Natural killer cell (primary cell): Measurements from ENCODE around the gene GRAMD2B. TPM values are rescaled to one million over a fixed set of nuclear protein-coding genes. Genes with fewer than 3 reads are reported as not detected.
"Not testable (repeated sequence)": the region's sequence is repeated elsewhere in the genome, so short reads cannot be mapped to it uniquely, and the experiment has no call there.

Experiments
- ATAC-seq, 3 donors: fragments of 150-1000 bp in 2 of 3; fragments of 200-7000 bp in 1 of 3; cut with Tn5 transposase; 1 replicate in 1 of 3; 2 replicates in 2 of 3; pipeline ENCODE4 v1.10.0; 2021; ENCODE audit warnings: mild to moderate bottlenecking in 2 of 3, moderate library complexity in 2 of 3
- DNase-seq, 2 donors: peaks; one replicate each; pipeline versions ENCODE4 v3.0.0 to v3.0.0-alpha.2; 2013 to 2021; ENCODE audit warnings: mixed read lengths in 1 of 2
- H3K27ac ChIP-seq: one replicate; pipeline ENCODE4 v1.5.1; 2013; ENCODE audit warnings: mild to moderate bottlenecking, low read length
- H3K27me3 ChIP-seq: one replicate; pipeline ENCODE4 v1.6.1; 2013; ENCODE audit warnings: low read length; ENCODE audit not compliant: control insufficient read depth, insufficient read depth
- H3K36me3 ChIP-seq: one replicate; pipeline ENCODE4 v1.6.1; 2013; ENCODE audit warnings: low read length; ENCODE audit not compliant: control insufficient read depth, insufficient read depth
- H3K4me1 ChIP-seq: one replicate; pipeline ENCODE4 v1.6.1; 2013; ENCODE audit warnings: low read length; ENCODE audit not compliant: control insufficient read depth, insufficient read depth
- H3K4me3 ChIP-seq: one replicate; pipeline ENCODE4 v1.5.1; 2013; ENCODE audit warnings: low read length
- H3K9me3 ChIP-seq: one replicate; pipeline ENCODE4 v1.6.1; 2013; ENCODE audit warnings: low read length; ENCODE audit not compliant: control insufficient read depth, insufficient read depth
- H3K27ac Mint-ChIP-seq, 2 donors: one replicate each; pipeline ENCODE4 v1.8.0; 2022; ENCODE audit warnings: mild to moderate bottlenecking in 2 of 2, mixed read lengths in 2 of 2, moderate library complexity in 1 of 2
- H3K27me3 Mint-ChIP-seq, 2 donors: one replicate each; pipeline ENCODE4 v1.8.0; 2022; ENCODE audit warnings: low read depth in 2 of 2, mixed read lengths in 2 of 2
- H3K36me3 Mint-ChIP-seq: one replicate; pipeline ENCODE4 v1.8.0; 2022; ENCODE audit warnings: mixed read lengths
- H3K4me1 Mint-ChIP-seq, 2 donors: one replicate each; pipeline ENCODE4 v1.8.0; 2022; ENCODE audit warnings: mixed read lengths in 2 of 2
- H3K4me3 Mint-ChIP-seq: one replicate; pipeline ENCODE4 v1.8.0; 2022; ENCODE audit warnings: mild to moderate bottlenecking, moderate library complexity, mixed read lengths
- H3K9me3 Mint-ChIP-seq, 2 donors: one replicate each; pipeline ENCODE4 v1.8.0; 2022; ENCODE audit warnings: mixed read lengths in 2 of 2
- WGBS: methylation state at CpG from one replicate; pipeline ENCODE4 v1.1.7; 2013; ENCODE audit warnings: missing lambda C conversion rate; ENCODE audit not compliant: insufficient coverage; 5-methylcytosine and 5-hydroxymethylcytosine counted together
- intact Hi-C: fragments of 100-400 bp; cut with micrococcal nuclease; formaldehyde crosslinking; loops from one replicate; pipeline ENCODE4 v1.14.2; 2022
- total RNA-seq, 4 donors: library from RNA; stranded (reverse); fragments of 120-200 nt in 1 of 4; gene quantifications; one replicate each; pipeline versions ENCODE4 v1.2.3 to v1.2.4, GENCODE V29; 2013 to 2022
- TF ChIP-seq, protein P1 (sequence below): fragments of 200-600 bp; IDR thresholded peaks from one replicate; pipeline ENCODE4 v1.8.0; 2022; ENCODE audit warnings: antibody characterized with exemption

The GRAMD2B gene
- total RNA-seq, 3 donors from 2014 or later (not counting 1 experiment from before 2014, with no cell fraction given) = 9.2 to 15.4 (median 10.0) TPM

DNA sequence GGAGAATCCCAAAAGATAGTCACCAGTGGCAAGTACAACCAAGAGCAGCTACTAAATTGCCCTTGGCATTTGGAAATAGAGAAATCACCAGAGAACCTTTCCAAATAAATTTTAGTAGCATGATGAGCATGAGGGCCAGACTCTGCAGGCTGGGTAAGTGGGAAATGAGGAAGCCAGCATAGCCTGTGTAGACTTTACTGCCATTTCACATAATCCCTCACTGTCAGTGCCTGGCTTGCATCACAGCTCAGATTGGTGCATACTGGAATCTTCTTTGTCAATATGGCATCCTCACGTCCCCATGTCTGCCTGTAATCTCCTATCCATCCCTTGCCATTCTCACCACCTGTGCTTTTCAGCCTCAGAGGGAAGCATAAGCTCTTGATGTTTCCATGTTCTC lies 14.5 kb downstream of the GRAMD2B start:
- Histone ChIP-seq H3K27me3 (no peaks in the 10 kb centered on the region), H3K4me1 (peaks cover 4% of the 10 kb centered on the region), H3K9me3 (no peaks in the 10 kb centered on the region), H3K4me3 (no peak overlapping the region), H3K36me3 (no peaks in the 10 kb centered on the region), H3K27ac (peak overlapping the region; percentile 22)
- peak overlapping the region; percentile 69 to 89 for H3K27ac Mint-ChIP-seq
- WGBS = 80% methylated on average over 1 of the region's 1 CpG
- no peak for DNase-seq
- intact Hi-C loops = no loop called here
- H3K27me3 Mint-ChIP-seq = no peaks in the 10 kb centered on the region
- no peaks in the 10 kb centered on the region for H3K36me3 Mint-ChIP-seq
- H3K4me3 Mint-ChIP-seq = no peak overlapping the region
- H3K9me3 Mint-ChIP-seq = no peaks in the 10 kb centered on the region
- ATAC-seq = peak in 1 of 3 donors; percentile 27
- peaks cover 23 to 26% of the 10 kb centered on the region in 2 donors for H3K4me1 Mint-ChIP-seq
- TF ChIP-seq, protein P1, sequence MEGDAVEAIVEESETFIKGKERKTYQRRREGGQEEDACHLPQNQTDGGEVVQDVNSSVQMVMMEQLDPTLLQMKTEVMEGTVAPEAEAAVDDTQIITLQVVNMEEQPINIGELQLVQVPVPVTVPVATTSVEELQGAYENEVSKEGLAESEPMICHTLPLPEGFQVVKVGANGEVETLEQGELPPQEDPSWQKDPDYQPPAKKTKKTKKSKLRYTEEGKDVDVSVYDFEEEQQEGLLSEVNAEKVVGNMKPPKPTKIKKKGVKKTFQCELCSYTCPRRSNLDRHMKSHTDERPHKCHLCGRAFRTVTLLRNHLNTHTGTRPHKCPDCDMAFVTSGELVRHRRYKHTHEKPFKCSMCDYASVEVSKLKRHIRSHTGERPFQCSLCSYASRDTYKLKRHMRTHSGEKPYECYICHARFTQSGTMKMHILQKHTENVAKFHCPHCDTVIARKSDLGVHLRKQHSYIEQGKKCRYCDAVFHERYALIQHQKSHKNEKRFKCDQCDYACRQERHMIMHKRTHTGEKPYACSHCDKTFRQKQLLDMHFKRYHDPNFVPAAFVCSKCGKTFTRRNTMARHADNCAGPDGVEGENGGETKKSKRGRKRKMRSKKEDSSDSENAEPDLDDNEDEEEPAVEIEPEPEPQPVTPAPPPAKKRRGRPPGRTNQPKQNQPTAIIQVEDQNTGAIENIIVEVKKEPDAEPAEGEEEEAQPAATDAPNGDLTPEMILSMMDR = no peak

DNA sequence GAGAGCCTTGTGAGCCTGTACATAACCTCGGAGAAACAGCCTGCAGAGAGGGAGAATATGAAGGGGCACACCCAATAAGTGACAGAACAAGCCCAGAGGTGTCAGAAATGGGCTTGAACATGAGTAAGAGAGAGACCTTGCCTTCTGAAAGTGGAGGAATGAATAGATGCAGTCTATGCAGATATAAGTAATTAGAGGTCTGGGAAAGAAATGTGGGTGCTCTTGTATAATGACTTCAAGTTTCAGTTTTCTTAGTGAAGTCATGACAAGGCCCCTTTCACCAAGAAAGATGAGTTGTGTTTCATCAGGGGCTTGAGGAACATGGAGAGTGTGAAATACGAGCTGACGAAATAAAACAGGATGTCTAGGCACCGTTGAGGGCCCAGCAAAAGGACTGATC lies 15.1 kb downstream of the GRAMD2B start:
- Histone ChIP-seq H3K36me3 (no peaks in the 10 kb centered on the region), H3K4me1 (peaks cover 4% of the 10 kb centered on the region), H3K9me3 (no peaks in the 10 kb centered on the region), H3K27ac (peak overlapping the region; percentile 22), H3K4me3 (no peak overlapping the region), H3K27me3 (no peaks in the 10 kb centered on the region)
- WGBS = 60% methylated on average over 4 of the region's 4 CpGs
- H3K36me3 Mint-ChIP-seq = no peaks in the 10 kb centered on the region
- intact Hi-C loops = no loop called here
- peaks cover 26 to 29% of the 10 kb centered on the region in 2 donors for H3K4me1 Mint-ChIP-seq
- DNase-seq = no peak
- H3K27me3 Mint-ChIP-seq = no peaks in the 10 kb centered on the region
- peak overlapping the region; percentile 69 to 89 for H3K27ac Mint-ChIP-seq
- H3K9me3 Mint-ChIP-seq = no peaks in the 10 kb centered on the region
- ATAC-seq = peak; percentile 84 to 95 (median 86)
- peak overlapping the region; percentile 7 for H3K4me3 Mint-ChIP-seq
- TF ChIP-seq, protein P1 = no peak

DNA sequence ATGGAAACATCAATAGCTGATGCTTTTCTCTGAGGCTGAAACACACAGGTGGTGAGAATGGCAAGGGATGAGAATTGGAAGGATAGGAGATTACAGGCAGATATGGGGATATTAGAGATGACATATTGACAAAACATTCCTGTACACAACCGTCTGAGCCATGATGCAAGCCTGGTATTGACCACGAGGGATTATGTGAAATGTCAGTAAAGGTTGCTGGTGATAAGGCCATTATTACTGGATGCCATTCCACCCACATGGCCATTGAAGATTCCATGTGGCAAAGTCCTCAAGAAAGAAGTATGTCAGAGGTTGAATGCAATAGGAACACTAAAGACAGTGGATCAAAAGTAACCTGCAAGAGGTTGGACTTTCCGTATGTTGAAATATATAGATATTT lies 15.7 kb downstream of the GRAMD2B start:
- no peak overlapping the region for H3K4me3 Mint-ChIP-seq

DNA sequence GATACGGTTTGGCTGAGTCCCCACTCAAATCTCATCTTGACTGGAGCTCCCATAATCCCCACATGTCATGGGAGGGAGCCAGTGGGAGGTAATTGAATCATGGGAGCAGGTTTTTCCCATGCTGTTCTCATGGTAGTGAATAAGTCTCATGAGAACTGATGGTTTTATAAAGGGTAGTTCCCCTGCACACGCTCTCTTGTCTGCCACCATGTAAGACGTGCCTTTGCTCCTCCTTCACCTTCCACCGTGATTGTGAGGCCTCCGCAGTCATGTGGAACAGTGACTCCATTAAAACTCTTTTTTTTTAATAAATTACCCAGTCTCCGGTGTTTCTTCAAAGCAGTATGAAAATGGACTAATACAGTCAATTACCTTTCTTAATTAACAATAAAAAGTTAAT lies 16.5 kb downstream of the GRAMD2B start:
- H3K27me3 Mint-ChIP-seq, DNase-seq, H3K4me3 Mint-ChIP-seq, H3K27me3 ChIP-seq, H3K4me1 ChIP-seq, H3K36me3 Mint-ChIP-seq, H3K27ac ChIP-seq, H3K36me3 ChIP-seq, H3K4me3 ChIP-seq, ATAC-seq, H3K9me3 ChIP-seq, H3K9me3 Mint-ChIP-seq, intact Hi-C loops, H3K27ac Mint-ChIP-seq: not testable (repeated sequence)
- WGBS = 98% methylated on average over 5 of the region's 6 CpGs
- peaks cover 36% of the 10 kb centered on the region in 2 donors for H3K4me1 Mint-ChIP-seq

More for the DNA sequence above, 15.7 kb downstream of the GRAMD2B start:
- no peaks in the 10 kb centered on the region for H3K36me3 ChIP-seq
- no peak overlapping the region for H3K4me3 ChIP-seq
- peaks cover 30 to 33% of the 10 kb centered on the region in 2 donors for H3K4me1 Mint-ChIP-seq
- H3K27ac ChIP-seq = no peak overlapping the region
- ATAC-seq = no peak
- H3K36me3 Mint-ChIP-seq = no peaks in the 10 kb centered on the region
- H3K27me3 Mint-ChIP-seq = no peaks in the 10 kb centered on the region
- intact Hi-C loops = no loop called here
- H3K27ac Mint-ChIP-seq = peak overlapping the region; percentile 69 to 89
- DNase-seq = no peak
- TF ChIP-seq, protein P1 = no peak
- WGBS = 95% methylated on average over 2 of the region's 3 CpGs
- no peaks in the 10 kb centered on the region for H3K9me3 ChIP-seq
- H3K4me1 ChIP-seq = peaks cover 4% of the 10 kb centered on the region
- H3K9me3 Mint-ChIP-seq = no peaks in the 10 kb centered on the region
- H3K27me3 ChIP-seq = no peaks in the 10 kb centered on the region
